ENCODE data around the gene OBP2B.
A peak's percentile ranks its signal among the peaks of the same experiment; 100 is the strongest.
"Not testable (repeated sequence)": the region's sequence is repeated elsewhere in the genome, so short reads cannot be mapped to it uniquely, and the experiment has no call there.

OBP2B gene

GRCh38 chr9:133238272-133238850 lies 29.3 kb upstream of the OBP2B start:
- peak; percentile 6 for DNase-seq

- DNase-seq, result no peak
These were observed 28.1 kb upstream of the OBP2B start for GRCh38 chr9:133237035-133237731.

- not testable (repeated sequence) for DNase-seq
These were observed 27.4 kb upstream of the OBP2B start for GRCh38 chr9:133236291-133237034.

- no peak for DNase-seq
These were observed 26.6 kb upstream of the OBP2B start for GRCh38 chr9:133235549-133236222.

- no peak for DNase-seq
These were observed 25.7 kb upstream of the OBP2B start for GRCh38 chr9:133234577-133235322.

GRCh38 chr9:133233681-133234432 lies 24.8 kb upstream of the OBP2B start:
- no peak for DNase-seq

GRCh38 chr9:133231934-133232568 lies 23.0 kb upstream of the OBP2B start:
- not testable (repeated sequence) for DNase-seq

- DNase-seq, result not testable (repeated sequence)
These were observed 21.5 kb upstream of the OBP2B start for GRCh38 chr9:133230514-133230913.

GRCh38 chr9:133230093-133230492 lies 21.0 kb upstream of the OBP2B start:
- no peak for DNase-seq

- DNase-seq, result not testable (repeated sequence)
These were observed 19.6 kb upstream of the OBP2B start for GRCh38 chr9:133228474-133229193.

- not testable (repeated sequence) for DNase-seq
These were observed 18.9 kb upstream of the OBP2B start for GRCh38 chr9:133227996-133228395.

- DNase-seq, result no peak
These were observed 18.3 kb upstream of the OBP2B start for GRCh38 chr9:133227242-133227860.

GRCh38 chr9:133226219-133227171 lies 17.4 kb upstream of the OBP2B start:
- no peak for DNase-seq

- DNase-seq, result no peak
These were observed 16.3 kb upstream of the OBP2B start for GRCh38 chr9:133225171-133226011.

- DNase-seq, result no peak
These were observed 15.7 kb upstream of the OBP2B start for GRCh38 chr9:133224762-133225161.

GRCh38 chr9:133223159-133223756 lies 14.2 kb upstream of the OBP2B start:
- DNase-seq, result not testable (repeated sequence)

GRCh38 chr9:133221994-133222393 lies 12.9 kb upstream of the OBP2B start:
- not testable (repeated sequence) for DNase-seq

Measured in activated T-cell treated with anti-CD3 and anti-CD28 coated beads for 4 hours (primary cell).